HG03175 (cell line): Measurements from ENCODE around the gene CUL9.
A peak's percentile ranks its signal among the peaks of the same experiment; 100 is the strongest.
"Not testable (repeated sequence)": the region's sequence is repeated elsewhere in the genome, so short reads cannot be mapped to it uniquely, and the experiment has no call there.

Experiments used
- ATAC-seq: cut with Tn5 transposase; IDR thresholded peaks from one replicate; pipeline ENCODE4 v1.9.1; 2021; ENCODE audit warnings: mild to moderate bottlenecking, moderate library complexity; ENCODE audit not compliant: unreplicated experiment

Gene CUL9

GRCh38 chr6:43181942-43182860, at the start of gene CUL9:
Gene CUL9, plus strand, starts transcription at chr6:43182196. Its CDS starts 2,115 bp downstream, at chr6:43184311.
- peak; percentile 94 for ATAC-seq

GRCh38 chr6:43138267-43138666, 43.7 kb upstream of the CUL9 start:
- ATAC-seq: no peak

- not testable (repeated sequence) for ATAC-seq
These were observed 42.0 kb upstream of the CUL9 start for GRCh38 chr6:43139973-43140372.

GRCh38 chr6:43141644-43142043, 40.4 kb upstream of the CUL9 start:
- no peak for ATAC-seq

GRCh38 chr6:43142101-43142500, 39.9 kb upstream of the CUL9 start:
- ATAC-seq: no peak

- ATAC-seq: peak; percentile 76
These were observed 38.5 kb upstream of the CUL9 start for GRCh38 chr6:43143235-43144128.

GRCh38 chr6:43144879-43145278, 37.1 kb upstream of the CUL9 start:
- ATAC-seq: no peak

- no peak for ATAC-seq
These were observed 35.7 kb upstream of the CUL9 start for GRCh38 chr6:43146261-43146660.

- ATAC-seq: no peak
These were observed 35.0 kb upstream of the CUL9 start for GRCh38 chr6:43146709-43147688.

- no peak for ATAC-seq
These were observed 34.1 kb upstream of the CUL9 start for GRCh38 chr6:43147691-43148477.

GRCh38 chr6:43149265-43149664, 32.7 kb upstream of the CUL9 start:
- no peak for ATAC-seq

GRCh38 chr6:43150051-43150751, 31.8 kb upstream of the CUL9 start:
- no peak for ATAC-seq

GRCh38 chr6:43159599-43159998, 22.4 kb upstream of the CUL9 start:
- ATAC-seq: no peak

- no peak for ATAC-seq
These were observed 18.1 kb upstream of the CUL9 start for GRCh38 chr6:43163899-43164298.

- no peak for ATAC-seq
These were observed 11.5 kb upstream of the CUL9 start for GRCh38 chr6:43170417-43170930.

GRCh38 chr6:43170931-43171706, 10.9 kb upstream of the CUL9 start, which contains the start of gene SRF:
Gene SRF, plus strand, starts transcription at chr6:43171269. Its CDS starts 388 bp downstream, at chr6:43171657.
- ATAC-seq: peak; percentile 68

- no peak for ATAC-seq
These were observed 10.3 kb upstream of the CUL9 start for GRCh38 chr6:43171707-43172103.
